Nucleus accumbens (tissue), 56 donors: ENCODE data around the gene USP21.
A peak's percentile ranks its signal among the peaks of the same experiment; 100 is the strongest.

Source experiments
- DNase-seq, 56 donors: peaks; one replicate each; lab custom pipeline; 2025; lab: John Stamatoyannopoulos, UW

The USP21 gene

DNA sequence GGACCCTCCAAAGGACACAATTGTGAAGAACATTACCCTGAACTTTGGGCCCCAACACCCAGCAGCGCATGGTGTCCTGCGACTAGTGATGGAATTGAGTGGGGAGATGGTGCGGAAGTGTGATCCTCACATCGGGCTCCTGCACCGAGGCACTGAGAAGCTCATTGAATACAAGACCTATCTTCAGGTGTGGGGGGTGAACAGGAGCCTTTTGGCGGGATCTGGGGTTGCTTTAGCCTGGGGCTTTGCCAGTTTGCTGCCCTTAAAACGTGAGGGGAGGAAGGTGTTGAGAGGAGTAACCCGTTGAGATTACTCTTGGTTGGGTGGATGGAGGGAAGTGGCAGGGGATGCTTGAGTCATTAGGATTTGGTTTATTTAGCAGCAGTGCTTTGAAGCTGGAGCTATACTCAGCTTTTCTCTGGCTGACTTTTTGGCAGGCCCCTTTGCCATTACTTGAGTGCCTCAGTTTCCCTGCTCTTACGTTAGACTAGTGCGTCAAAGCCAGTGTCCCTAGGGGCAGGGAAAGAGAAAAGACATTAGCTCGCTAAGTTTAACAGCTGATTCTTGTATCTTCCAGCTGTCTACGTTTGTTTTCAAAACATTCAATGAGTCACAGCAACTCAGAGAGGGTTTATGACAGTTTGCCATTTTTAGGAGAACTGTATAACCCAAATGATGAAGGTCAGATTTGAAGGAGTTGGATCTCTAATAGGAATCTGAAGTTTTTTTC, 47.3 kb downstream of the USP21 start:
- DNase-seq = no peak

DNA sequence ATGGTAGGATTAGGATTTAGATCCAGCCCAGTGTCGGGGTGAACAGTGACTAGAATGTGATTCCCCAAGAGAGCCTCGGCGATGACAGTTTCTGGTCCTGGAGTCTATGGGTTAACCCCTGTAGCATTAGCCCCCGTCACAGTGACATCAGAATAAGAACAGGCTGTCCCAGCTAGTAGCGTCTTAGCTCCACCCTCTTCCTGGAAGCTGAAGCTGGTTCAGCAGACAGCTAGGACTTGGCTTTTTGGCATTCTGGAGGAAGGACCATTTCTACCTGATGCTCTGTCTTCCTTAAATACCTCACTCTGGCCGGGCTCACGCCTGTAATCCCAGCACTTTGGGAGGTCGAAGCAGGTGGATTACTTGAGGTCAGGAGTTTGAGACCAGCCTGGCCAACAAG, 47.9 kb downstream of the USP21 start:
- DNase-seq = no peak

DNA sequence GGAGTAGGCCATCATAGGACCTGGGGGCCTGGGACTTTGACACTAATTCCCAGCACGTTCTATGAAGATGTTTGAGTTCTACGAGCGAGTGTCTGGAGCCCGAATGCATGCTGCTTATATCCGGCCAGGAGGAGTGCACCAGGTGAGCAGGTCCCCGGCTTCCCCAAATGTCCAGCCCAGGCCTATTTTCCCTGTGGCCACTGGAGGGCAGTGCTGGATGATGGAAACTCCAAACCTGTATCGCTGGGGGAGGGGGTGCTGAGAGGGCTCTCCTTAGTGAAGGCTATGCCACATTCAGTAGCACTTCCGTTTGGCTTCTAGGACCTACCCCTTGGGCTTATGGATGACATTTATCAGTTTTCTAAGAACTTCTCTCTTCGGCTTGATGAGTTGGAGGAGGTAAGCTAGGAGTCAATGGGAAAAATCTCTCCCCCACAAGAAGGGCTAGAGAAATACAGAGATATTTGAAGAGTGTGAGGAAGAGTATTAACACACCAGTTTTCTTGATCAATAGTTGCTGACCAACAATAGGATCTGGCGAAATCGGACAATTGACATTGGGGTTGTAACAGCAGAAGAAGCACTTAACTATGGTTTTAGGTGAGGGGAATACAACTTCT, 50.6 kb downstream of the USP21 start:
- DNase-seq = peak in 44 of 56 donors; percentile 15 to 77 (median 43)

DNA sequence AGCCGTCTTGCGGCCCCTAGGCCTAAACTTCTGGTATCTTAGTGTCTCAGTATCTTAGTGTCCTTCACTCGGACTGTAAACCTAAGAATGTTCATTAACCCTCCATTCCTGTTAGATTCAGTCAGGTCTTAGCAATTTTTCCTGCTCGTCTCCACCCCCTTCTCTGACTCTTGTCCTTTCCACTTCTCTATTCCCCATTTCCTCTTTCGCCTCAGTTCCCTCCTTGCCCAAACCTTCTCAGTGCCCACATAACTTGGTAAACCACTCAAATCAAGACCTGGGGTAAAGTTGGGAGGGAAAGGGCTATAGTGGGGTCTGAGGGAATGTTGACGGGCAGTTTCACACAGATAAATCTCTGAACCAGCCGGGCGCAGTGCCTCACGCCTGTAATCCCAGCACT, 55.1 kb downstream of the USP21 start:
- no peak for DNase-seq

DNA sequence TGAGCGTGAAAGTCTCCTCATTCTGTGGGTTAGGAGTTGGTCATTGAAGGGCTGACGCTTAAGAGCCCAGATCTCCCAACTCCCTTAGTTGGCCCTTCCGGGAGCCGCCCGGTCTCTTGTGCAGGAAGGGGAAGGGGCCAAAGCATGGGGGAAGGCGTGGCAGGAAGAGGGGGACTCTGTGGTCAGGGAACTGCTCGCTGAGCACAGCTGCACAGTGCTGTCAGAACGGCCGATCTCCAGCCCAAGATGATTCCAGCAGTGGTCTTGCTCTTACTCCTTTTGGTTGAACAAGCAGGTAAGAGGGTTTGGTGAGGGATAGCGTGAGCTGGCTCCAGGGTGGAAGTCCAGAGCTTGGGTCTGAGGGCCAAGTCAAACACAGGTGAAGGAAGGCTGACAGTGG, 55.8 kb downstream of the USP21 start, which contains the start of gene FCER1G:
Gene FCER1G (plus strand): TSS at position 220 of the 400 bp plus-strand sequence. CDS start 27 bp downstream, at position 247.
- peak in 7 of 56 donors; percentile 8 to 52 (median 21) for DNase-seq
